Stimulated activated CD8-positive, alpha-beta memory T cell treated with anti-CD3 and anti-CD28 coated beads, Interleukin-7, amount 100 ng/mL, for 1 hour (primary cell): ENCODE results near the gene INTS6.
A peak's percentile ranks its signal among the peaks of the same experiment; 100 is the strongest.
"Not testable (repeated sequence)": the region's sequence is repeated elsewhere in the genome, so short reads cannot be mapped to it uniquely, and the experiment has no call there.

Experiments used
- DNase-seq, 2 donors: peaks; one replicate each; pipeline ENCODE4 v3.0.0-alpha.2; 2020; ENCODE audit warnings: low read depth in 2 of 2

Gene INTS6

GRCh38 chr13:51453959-51454703 is 1.3 kb upstream of the INTS6 start:
- peak in 1 of 2 donors; percentile 29 for DNase-seq

GRCh38 chr13:51453207-51453958 is 547 bp upstream of the INTS6 start:
- peak; percentile 60 to 65 for DNase-seq

- peak; percentile 44 to 58 for DNase-seq
Observed at GRCh38 chr13:51451467-51452360, 1.1 kb downstream of the INTS6 start.

GRCh38 chr13:51451134-51451466 is 1.7 kb downstream of the INTS6 start:
- no peak for DNase-seq

GRCh38 chr13:51449018-51449417 is 3.8 kb downstream of the INTS6 start:
- no peak for DNase-seq

GRCh38 chr13:51444922-51445321 is 7.9 kb downstream of the INTS6 start:
- no peak for DNase-seq

GRCh38 chr13:51440381-51440780 is 12.5 kb downstream of the INTS6 start:
- DNase-seq: no peak

GRCh38 chr13:51437550-51438127 is 15.2 kb downstream of the INTS6 start:
- no peak for DNase-seq

GRCh38 chr13:51435002-51435578 is 17.7 kb downstream of the INTS6 start:
- no peak for DNase-seq

GRCh38 chr13:51432576-51432975 is 20.3 kb downstream of the INTS6 start:
- no peak for DNase-seq

GRCh38 chr13:51426982-51427381 is 25.9 kb downstream of the INTS6 start:
- no peak for DNase-seq

GRCh38 chr13:51425410-51426042 is 27.3 kb downstream of the INTS6 start:
- no peak for DNase-seq

- no peak for DNase-seq
Observed at GRCh38 chr13:51423766-51424165, 29.1 kb downstream of the INTS6 start.

GRCh38 chr13:51422484-51422883 is 30.4 kb downstream of the INTS6 start:
- no peak for DNase-seq

- no peak for DNase-seq
Observed at GRCh38 chr13:51420681-51421490, 31.9 kb downstream of the INTS6 start.

GRCh38 chr13:51419001-51419636 is 33.7 kb downstream of the INTS6 start:
- DNase-seq: no peak

- DNase-seq: no peak
Observed at GRCh38 chr13:51417716-51418115, 35.1 kb downstream of the INTS6 start.

GRCh38 chr13:51416107-51416506 is 36.7 kb downstream of the INTS6 start:
- DNase-seq: no peak

- not testable (repeated sequence) for DNase-seq
Observed at GRCh38 chr13:51415339-51415738, 37.5 kb downstream of the INTS6 start.

GRCh38 chr13:51412431-51412830 is 40.4 kb downstream of the INTS6 start:
- DNase-seq: no peak
